ENCODE measurements around the gene RAD23A.
"Not testable (repeated sequence)": the region's sequence is repeated elsewhere in the genome, so short reads cannot be mapped to it uniquely, and the experiment has no call there.

Gene RAD23A

DNA sequence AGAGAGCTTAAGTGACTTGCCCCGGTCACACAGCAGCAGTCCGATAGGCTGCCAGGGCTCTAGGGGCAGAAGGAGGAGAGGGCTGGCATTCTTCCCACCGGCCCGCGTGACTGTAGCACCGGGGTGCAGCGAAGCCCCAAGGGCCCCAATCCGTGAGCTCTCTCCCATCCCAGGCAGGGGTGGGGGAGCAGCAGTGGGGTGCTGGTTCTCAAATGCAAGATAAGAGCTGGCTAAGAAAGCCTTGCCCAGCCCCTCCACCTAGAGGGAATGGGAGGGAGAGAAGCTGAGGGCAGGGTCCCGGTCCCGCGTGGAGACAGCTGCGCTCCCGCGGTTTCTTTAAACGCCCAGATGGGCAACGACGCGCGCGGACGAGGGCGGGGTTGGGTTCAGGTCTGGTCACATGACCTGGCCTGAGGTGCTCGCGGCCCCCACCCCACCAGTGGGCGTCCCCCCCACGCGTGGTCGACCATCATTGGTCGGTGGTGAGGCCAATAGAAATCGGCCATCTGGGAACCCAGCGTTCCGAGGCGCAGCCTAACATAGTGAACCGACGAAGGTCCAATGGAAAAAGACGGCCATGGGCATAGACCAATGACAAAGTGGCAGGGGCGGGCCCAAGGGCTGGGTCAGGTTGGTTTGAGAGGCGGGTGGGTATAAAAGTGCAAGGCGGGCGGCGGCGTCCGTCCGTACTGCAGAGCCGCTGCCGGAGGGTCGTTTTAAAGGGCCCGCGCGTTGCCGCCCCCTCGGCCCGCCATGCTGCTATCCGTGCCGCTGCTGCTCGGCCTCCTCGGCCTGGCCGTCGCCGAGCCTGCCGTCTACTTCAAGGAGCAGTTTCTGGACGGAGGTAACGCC, 7.5 kb upstream of the RAD23A start, which contains the start of gene CALR:
Gene CALR, plus strand, starts transcription at position 683 of the 852 bp plus-strand sequence. Its CDS starts 71 bp downstream, at position 754.
- peak; percentile 99 for DNase-seq (ENCODE audit: low read depth)

- no peak for DNase-seq (ENCODE audit: low read depth)
Observed at GRCh38 chr19:12938779-12939601, 6.7 kb upstream of the RAD23A start.

DNA sequence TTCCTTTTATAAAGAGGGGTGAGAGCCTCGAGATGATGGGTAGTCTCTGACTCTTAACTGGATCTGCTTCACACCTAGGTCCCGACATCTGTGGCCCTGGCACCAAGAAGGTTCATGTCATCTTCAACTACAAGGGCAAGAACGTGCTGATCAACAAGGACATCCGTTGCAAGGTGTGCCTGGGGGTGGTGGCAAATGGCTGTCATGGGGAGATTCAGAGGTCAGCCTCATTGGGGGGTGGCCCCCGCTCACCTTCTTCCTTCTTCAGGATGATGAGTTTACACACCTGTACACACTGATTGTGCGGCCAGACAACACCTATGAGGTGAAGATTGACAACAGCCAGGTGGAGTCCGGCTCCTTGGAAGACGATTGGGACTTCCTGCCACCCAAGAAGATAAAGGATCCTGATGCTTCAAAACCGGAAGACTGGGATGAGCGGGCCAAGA, 5.7 kb upstream of the RAD23A start:
- no peak for DNase-seq (ENCODE audit: low read depth)

DNA sequence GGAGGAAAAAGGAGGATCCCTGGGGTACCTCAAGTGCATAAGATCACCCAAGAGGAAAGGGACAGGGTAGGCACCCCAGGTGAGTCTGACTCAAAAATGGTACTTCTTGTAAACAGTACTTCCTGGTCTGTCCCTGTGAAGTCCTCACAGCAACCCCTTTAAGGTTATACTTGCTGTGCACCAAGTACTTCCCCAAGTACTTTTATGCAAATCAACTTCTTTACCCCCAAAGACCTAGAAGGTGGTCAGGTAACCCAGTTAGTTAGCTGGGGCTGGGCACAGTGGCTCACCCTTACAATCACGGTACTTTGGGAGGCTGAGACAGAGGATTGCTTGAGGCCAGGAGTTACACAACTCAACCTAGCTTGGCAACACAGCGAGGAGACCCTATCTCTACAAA, 4.8 kb upstream of the RAD23A start:
- no peak for DNase-seq (ENCODE audit: low read depth)

DNA sequence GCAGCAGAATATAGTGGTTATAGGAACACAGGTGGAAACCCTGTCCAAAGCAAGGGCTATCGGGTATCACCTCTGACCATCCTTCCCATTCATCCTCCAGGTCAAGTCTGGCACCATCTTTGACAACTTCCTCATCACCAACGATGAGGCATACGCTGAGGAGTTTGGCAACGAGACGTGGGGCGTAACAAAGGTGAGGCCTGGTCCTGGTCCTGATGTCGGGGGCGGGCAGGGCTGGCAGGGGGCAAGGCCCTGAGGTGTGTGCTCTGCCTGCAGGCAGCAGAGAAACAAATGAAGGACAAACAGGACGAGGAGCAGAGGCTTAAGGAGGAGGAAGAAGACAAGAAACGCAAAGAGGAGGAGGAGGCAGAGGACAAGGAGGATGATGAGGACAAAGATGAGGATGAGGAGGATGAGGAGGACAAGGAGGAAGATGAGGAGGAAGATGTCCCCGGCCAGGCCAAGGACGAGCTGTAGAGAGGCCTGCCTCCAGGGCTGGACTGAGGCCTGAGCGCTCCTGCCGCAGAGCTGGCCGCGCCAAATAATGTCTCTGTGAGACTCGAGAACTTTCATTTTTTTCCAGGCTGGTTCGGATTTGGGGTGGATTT, 2.1 kb upstream of the RAD23A start:
- DNase-seq (ENCODE audit: low read depth) = no peak

GRCh38 chr19:12944104-12944674, 1.5 kb upstream of the RAD23A start:
- no peak for DNase-seq (ENCODE audit: low read depth)

GRCh38 chr19:12946092-12946721, 545 bp downstream of the RAD23A start:
- no peak for DNase-seq (ENCODE audit: low read depth)

DNA sequence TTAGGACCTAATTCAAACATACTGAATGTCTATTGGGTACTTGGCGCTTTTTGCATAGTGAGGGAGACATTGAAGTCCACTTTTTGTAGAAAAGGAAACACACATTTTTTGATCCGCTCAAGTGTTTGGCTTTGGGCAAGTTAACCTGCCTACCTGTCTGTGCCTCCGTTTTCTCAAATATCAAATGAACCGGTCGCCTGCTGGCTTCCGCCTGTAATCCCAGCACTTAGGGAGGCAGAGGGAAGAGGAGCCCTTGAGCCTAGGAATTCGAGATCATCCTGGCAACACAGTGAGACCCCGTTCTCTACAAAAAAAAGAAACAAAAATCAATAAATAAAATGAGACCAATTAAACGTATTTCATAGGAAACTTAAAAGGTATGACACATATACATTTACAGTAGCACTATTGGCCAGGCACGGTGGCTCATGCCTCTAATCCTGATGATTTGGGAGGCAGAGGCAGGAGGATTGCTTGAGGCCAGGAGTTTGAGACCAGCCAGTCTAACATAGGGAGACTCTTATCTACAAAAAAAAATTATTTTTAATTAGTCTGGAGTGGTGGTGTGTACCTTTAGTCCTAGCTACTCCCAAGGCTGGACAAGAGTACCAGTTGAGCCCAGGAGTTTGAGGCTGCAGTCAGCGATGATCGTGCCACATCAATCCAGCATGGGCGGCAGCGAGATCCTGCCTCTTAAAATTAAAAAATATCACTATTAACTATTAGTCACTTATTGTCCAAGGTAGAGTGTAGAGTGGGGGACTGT, 1.3 kb downstream of the RAD23A start:
- DNase-seq (ENCODE audit: low read depth) = no peak

DNA sequence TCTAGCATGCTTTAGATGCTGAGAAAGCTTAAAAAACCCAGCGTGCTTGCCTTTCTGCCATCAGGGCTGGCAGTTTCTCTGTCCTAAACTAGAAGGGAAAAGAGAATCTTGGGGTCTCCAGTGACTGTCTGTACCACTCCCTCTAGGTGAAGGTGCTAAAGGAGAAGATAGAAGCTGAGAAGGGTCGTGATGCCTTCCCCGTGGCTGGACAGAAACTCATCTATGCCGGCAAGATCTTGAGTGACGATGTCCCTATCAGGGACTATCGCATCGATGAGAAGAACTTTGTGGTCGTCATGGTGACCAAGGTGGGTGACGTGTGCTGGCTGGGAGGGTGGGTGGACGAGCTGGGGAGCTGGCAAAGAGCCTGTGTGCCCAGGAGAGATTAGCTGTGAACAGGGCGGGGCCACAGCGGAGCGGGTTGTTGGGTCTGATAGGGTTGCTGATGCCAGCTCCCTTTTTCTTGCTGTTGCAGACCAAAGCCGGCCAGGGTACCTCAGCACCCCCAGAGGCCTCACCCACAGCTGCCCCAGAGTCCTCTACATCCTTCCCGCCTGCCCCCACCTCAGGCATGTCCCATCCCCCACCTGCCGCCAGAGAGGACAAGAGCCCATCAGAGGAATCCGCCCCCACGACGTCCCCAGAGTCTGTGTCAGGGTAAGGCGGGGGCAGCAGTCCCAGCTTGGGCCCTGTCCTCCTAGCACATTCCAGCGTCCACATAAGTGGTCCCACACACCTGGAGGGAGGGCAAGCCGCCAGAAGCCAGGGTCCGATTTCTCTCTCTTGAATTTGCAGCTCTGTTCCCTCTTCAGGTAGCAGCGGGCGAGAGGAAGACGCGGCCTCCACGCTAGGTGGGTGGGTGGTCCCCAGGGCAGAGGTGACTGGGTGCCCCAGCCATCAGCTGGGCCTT, 2.3 kb downstream of the RAD23A start:
- no peak for DNase-seq (ENCODE audit: low read depth)

DNA sequence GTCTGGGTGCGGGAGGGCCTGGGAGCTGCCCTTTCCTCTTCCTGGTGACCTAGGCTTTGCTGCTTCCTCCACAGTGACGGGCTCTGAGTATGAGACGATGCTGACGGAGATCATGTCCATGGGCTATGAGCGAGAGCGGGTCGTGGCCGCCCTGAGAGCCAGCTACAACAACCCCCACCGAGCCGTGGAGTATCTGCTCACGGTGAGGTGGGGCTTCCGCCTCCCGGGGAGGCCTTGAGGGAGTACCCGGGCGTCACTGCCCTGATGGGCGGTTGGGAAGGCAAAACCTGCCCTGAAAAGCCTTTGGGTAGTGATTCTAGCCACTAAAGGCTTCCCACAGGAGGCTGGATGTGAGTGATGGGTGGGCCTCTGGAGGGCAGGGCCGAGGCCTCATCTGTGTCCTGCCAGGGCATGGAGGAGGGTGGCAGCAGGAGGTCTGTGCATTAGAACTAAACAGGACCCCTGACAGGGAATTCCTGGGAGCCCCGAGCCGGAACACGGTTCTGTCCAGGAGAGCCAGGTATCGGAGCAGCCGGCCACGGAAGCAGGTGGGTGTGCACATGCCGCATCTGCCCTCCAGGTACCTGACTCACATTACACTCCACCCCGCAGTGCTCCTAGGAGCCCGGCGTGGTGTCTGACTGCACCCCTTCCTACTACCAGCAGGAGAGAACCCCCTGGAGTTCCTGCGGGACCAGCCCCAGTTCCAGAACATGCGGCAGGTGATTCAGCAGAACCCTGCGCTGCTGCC, 3.1 kb downstream of the RAD23A start:
- DNase-seq (ENCODE audit: low read depth) = no peak

DNA sequence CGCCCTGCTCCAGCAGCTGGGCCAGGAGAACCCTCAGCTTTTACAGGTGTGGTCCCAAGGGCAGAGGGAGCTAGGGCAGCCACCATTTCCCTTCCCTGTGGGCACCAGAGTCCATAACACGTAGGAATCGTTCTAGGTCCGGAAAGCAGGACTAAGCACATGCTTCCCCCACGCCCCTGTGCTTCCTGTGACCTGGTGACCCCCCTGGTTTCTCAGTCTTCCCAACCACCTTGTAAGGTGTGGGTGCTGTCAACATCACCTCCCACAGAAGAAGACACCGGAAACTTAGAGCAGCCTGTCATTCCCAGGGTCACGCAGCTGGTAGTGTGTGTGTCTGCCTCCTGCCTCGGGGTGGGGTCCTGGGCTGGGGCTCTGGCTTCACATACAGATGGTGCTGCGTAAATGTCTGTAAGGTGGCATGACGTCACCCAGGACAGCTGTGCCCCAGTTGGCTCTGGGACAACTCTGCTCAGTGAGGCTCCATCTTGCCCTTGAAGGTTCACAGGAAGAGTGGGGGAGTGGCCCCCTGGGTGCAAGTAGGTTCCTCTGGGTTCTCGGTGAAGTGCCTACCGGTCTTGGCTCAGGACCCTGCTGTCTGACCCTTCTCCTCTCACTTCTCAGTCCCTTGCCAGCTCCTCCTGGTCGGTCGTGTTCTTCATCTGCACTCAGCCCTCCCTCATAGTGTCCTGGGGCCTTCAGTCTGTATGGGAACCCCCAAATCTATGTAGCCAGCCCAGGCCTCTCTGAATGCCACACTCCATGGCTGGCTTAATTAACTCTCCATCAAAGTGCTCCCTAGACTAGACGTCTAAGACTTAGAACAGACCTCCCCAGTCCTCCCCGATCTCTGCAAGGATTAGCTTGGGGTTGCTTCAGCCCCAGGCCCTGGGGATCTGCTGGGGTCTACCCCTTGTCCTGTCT, 4.0 kb downstream of the RAD23A start:
- no peak for DNase-seq (ENCODE audit: low read depth)

DNA sequence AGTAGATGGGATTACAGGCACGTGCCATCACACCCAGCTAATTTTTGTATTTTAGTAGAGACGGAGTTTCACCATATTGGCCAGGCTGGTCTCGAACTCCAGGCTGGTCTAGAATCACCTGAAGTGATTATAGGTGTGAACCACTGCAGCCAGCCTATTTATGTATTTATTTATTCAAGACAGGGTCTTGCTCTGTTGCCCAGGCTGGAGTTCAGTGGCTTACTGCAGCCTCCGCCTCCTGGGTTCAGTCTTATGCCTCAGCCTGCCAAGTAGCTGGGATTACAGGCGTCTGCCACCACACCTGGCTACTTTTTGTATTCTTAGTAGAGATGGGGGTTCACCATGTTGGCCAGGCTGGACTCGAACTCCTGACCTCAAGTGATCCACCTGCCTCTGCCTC, 6.4 kb downstream of the RAD23A start:
- DNase-seq (ENCODE audit: low read depth) = not testable (repeated sequence)

- DNase-seq (ENCODE audit: low read depth) = no peak
Observed at GRCh38 chr19:12952488-12953137, 7.0 kb downstream of the RAD23A start.

DNA sequence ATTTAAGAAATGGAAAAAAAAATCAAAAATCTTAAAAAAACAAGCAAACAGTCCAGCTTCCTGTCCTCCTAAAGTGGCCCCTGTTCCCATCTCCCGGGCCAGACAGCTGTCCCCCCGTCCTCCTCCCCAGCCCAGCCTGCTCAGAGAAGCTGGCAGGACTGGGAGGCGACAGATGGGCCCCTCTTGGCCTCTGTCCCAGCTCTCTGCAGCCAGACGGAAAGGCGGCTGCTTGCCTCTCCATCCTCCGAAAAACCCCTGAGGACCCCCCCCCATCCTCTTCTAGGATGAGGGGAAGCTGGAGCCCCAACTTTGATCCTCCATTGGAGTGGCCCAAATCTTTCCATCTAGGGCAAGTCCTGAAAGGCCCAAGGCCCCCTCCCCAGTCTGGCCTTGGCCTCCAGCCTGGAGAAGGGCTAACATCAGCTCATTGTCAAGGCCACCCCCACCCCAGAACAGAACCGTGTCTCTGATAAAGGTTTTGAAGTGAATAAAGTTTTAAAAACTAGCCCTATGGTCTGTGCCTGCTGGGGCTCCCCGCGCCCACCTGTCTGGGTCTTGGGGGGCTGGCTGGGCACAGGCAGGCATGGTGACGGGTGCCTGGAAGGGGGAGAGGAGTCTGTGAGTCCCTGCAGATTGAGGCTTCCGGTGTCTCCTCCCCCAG, 7.6 kb downstream of the RAD23A start:
- DNase-seq (ENCODE audit: low read depth) = no peak

- DNase-seq (ENCODE audit: low read depth) = no peak
Observed at GRCh38 chr19:12953799-12954611, 8.3 kb downstream of the RAD23A start.

DNA sequence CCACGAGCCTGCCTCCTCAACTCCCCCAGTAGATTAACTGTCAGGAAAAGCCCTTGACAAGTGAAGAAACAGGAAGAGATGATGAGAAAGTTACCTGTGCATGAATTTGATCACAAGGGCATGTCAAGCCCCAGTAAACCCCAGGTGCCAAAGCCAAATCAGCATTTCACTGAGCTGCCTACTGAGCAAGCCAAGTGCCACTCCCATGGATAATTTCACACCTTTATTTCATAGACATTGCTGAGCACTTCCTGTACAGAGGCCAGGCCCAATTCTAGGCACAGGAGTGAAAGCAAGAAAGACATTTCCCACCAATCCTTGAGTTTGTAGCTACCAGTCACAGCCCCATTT, 8.9 kb downstream of the RAD23A start:
- no peak for DNase-seq (ENCODE audit: low read depth)
